Measurements from ENCODE around the gene RLN3. TPM values are rescaled to one million over a fixed set of nuclear protein-coding genes. Genes with fewer than 3 reads are reported as not detected.
A peak's percentile ranks its signal among the peaks of the same experiment; 100 is the strongest.

RLN3 gene
- total and polyA plus RNA-seq, 9 of the 15 experiments (the other 6 are each of a cell fraction or from before 2014, with no cell fraction given) = 0.31 to 1.2 (median 0.71) TPM; not detected in 6

- TF ChIP-seq ZFP91 (CRISPR knock-in tag; IDR thresholded peaks at IDR 0.05) = no peak
- no peak for TF ChIP-seq ZNF785 (CRISPR knock-in tag; IDR thresholded peaks at IDR 0.05)
- no peak for TF ChIP-seq ZNF354B (CRISPR knock-in tag; IDR thresholded peaks at IDR 0.05)
- TF ChIP-seq ZHX1 (conservative IDR thresholded peaks at IDR 0.05; ENCODE audit: low read length) = no peak
- no peak for TF ChIP-seq ZNF507 (tag; conservative IDR thresholded peaks at IDR 0.05)
- no peak for TF ChIP-seq ZNF707 (CRISPR knock-in tag; conservative IDR thresholded peaks at IDR 0.05)
- peak; percentile 75 for TF ChIP-seq DACH1 (IDR thresholded peaks at IDR 0.05; ENCODE audit: partially characterized antibody)
- no peak for TF ChIP-seq SIN3B (IDR thresholded peaks at IDR 0.05; ENCODE audit: low read depth)
- no peak for TF ChIP-seq RFX7 (CRISPR knock-in tag; IDR thresholded peaks at IDR 0.05)
- TF ChIP-seq NFIX (CRISPR knock-in tag; IDR thresholded peaks at IDR 0.05; ENCODE audit: low read depth) = no peak
- TF ChIP-seq ZBTB2 (IDR thresholded peaks at IDR 0.05) = peak; percentile 45
- no peak for TF ChIP-seq COPS2 (conservative IDR thresholded peaks at IDR 0.05)
- 0 out of 2 replicates have a peak, but pooled peaks have one; percentile 4 for TF ChIP-seq SPI1 (IDR thresholded peaks at IDR 0.05; ENCODE audit: borderline replicate concordance, low read depth, low read length)
- 0 out of 2 replicates have a peak, but pooled peaks have one; percentile 66 for TF ChIP-seq DNMT1 (IDR thresholded peaks at IDR 0.05)
- no peak for TF ChIP-seq NFATC3 (IDR thresholded peaks at IDR 0.05)
- peak in 1 of 2 experiments; percentile 60; a peak in 1 of 3 replicates for TF ChIP-seq CBX3 (IDR thresholded peaks at IDR 0.05; ENCODE audit: borderline replicate concordance in 1 of 2, low read length in 2 of 2)
- TF ChIP-seq MECOM (CRISPR knock-in tag; IDR thresholded peaks at IDR 0.05) = no peak
- TF ChIP-seq E2F3 (CRISPR knock-in tag; IDR thresholded peaks at IDR 0.05) = peak; percentile 46; the same call in 1 of the 2 replicates
- peak; percentile 95 for TF ChIP-seq NEUROD1 (IDR thresholded peaks at IDR 0.05; ENCODE audit: borderline replicate concordance, low read depth, low read length, partially characterized antibody)
- no peak for TF ChIP-seq SIRT6 (IDR thresholded peaks at IDR 0.05; ENCODE audit: low read depth, low read length)
- no peak; the same call in 1 of the 2 replicates for TF ChIP-seq KLF13 (tag; IDR thresholded peaks at IDR 0.05; ENCODE audit: borderline replicate concordance, low read depth)
- TF ChIP-seq PHTF2 (CRISPR knock-in tag; IDR thresholded peaks at IDR 0.05) = no peak
- no peak for TF ChIP-seq HMG20A (CRISPR knock-in tag; conservative IDR thresholded peaks at IDR 0.05)
- TF ChIP-seq ZNF3 (CRISPR knock-in tag; IDR thresholded peaks at IDR 0.05) = no peak
- TF ChIP-seq GTF2E2 (tag; IDR thresholded peaks at IDR 0.05) = no peak; the same call in 1 of the 2 replicates
These were observed 21.0 kb upstream of the RLN3 start (continued) for GRCh38 chr19:14006766-14007562.

Data from K562 (cell line).